ENCODE results near the gene CHST11.

CHST11 gene

GRCh38 chr12:104469523-104469922 lies 12.8 kb downstream of the CHST11 start:
- H3K4me3 ChIP-seq (ENCODE audit: low read length in 2 of 2): no peak overlapping the region
- no peaks in the 10 kb centered on the region for H3K27me3 ChIP-seq (ENCODE audit: control insufficient read depth in 1 of 2, insufficient read depth in 2 of 2, low read length in 2 of 2)
- H3K9me3 ChIP-seq (ENCODE audit: control insufficient read depth in 2 of 2, low read length in 2 of 2): no peaks in the 10 kb centered on the region
- peaks cover 11% of the 10 kb centered on the region for H3K4me1 ChIP-seq (ENCODE audit: control insufficient read depth, insufficient read depth, low read length)
- no peak overlapping the region for H3K9ac ChIP-seq (ENCODE audit: low read length in 2 of 2)
- peaks cover 0 to 2% of the 10 kb centered on the region in 2 donors for H3K36me3 ChIP-seq (ENCODE audit: control insufficient read depth in 2 of 2, insufficient read depth in 2 of 2, low read length in 2 of 2)
- no peak overlapping the region for H3K27ac ChIP-seq (ENCODE audit: low read length)

DNA sequence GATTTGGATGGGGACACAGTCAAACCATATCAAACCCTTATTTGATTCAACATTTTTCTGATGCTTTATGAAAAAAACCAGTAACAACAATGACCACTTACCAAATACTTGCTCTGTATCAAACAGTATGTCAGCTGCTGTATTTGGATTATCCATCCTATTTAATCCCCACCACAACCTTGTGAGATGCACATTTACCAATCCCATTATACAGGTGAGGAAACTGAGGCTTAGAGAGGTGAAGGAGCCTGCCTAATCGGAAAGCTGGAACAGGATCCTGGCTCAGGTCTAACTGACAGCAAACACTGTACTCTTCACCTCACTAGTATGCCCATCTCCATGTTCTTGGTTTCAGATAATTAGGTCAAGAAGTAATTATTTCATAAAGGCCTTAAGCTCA lies 13.8 kb downstream of the CHST11 start:
- Histone ChIP-seq H3K36me3 (ENCODE audit: control insufficient read depth in 2 of 2, insufficient read depth in 2 of 2, low read length in 2 of 2) (peaks cover 0 to 2% of the 10 kb centered on the region in 2 donors), H3K9me3 (ENCODE audit: control insufficient read depth in 2 of 2, low read length in 2 of 2) (no peaks in the 10 kb centered on the region), H3K27me3 (ENCODE audit: control insufficient read depth in 1 of 2, insufficient read depth in 2 of 2, low read length in 2 of 2) (no peaks in the 10 kb centered on the region), H3K4me1 (ENCODE audit: control insufficient read depth, insufficient read depth, low read length) (peaks cover 4% of the 10 kb centered on the region), H3K9ac (ENCODE audit: low read length in 2 of 2) (no peak overlapping the region), H3K27ac (ENCODE audit: low read length) (no peak overlapping the region), H3K4me3 (ENCODE audit: low read length in 2 of 2) (no peak overlapping the region)

- Histone ChIP-seq H3K9ac (ENCODE audit: low read length in 2 of 2) (no peak overlapping the region), H3K4me3 (ENCODE audit: low read length in 2 of 2) (no peak overlapping the region), H3K9me3 (ENCODE audit: control insufficient read depth in 2 of 2, low read length in 2 of 2) (no peaks in the 10 kb centered on the region), H3K36me3 (ENCODE audit: control insufficient read depth in 2 of 2, insufficient read depth in 2 of 2, low read length in 2 of 2) (peaks cover 0 to 2% of the 10 kb centered on the region in 2 donors), H3K27me3 (ENCODE audit: control insufficient read depth in 1 of 2, insufficient read depth in 2 of 2, low read length in 2 of 2) (no peaks in the 10 kb centered on the region), H3K27ac (ENCODE audit: low read length) (no peak overlapping the region), H3K4me1 (ENCODE audit: control insufficient read depth, insufficient read depth, low read length) (peaks cover 4% of the 10 kb centered on the region)
These were observed 14.6 kb downstream of the CHST11 start for GRCh38 chr12:104471336-104471735.

GRCh38 chr12:104472748-104473147 lies 16.0 kb downstream of the CHST11 start:
- H3K27ac ChIP-seq (ENCODE audit: low read length): no peak overlapping the region
- H3K4me3 ChIP-seq (ENCODE audit: low read length in 2 of 2): no peak overlapping the region
- no peak overlapping the region for H3K9ac ChIP-seq (ENCODE audit: low read length in 2 of 2)
- H3K9me3 ChIP-seq (ENCODE audit: control insufficient read depth in 2 of 2, low read length in 2 of 2): no peaks in the 10 kb centered on the region
- peaks cover 0 to 2% of the 10 kb centered on the region in 2 donors for H3K36me3 ChIP-seq (ENCODE audit: control insufficient read depth in 2 of 2, insufficient read depth in 2 of 2, low read length in 2 of 2)
- H3K4me1 ChIP-seq (ENCODE audit: control insufficient read depth, insufficient read depth, low read length): peaks cover 4% of the 10 kb centered on the region
- no peaks in the 10 kb centered on the region for H3K27me3 ChIP-seq (ENCODE audit: control insufficient read depth in 1 of 2, insufficient read depth in 2 of 2, low read length in 2 of 2)

- Histone ChIP-seq H3K9ac (ENCODE audit: low read length in 2 of 2) (no peak overlapping the region), H3K27ac (ENCODE audit: low read length) (no peak overlapping the region)
These were observed 16.7 kb downstream of the CHST11 start for GRCh38 chr12:104473374-104473983.

DNA sequence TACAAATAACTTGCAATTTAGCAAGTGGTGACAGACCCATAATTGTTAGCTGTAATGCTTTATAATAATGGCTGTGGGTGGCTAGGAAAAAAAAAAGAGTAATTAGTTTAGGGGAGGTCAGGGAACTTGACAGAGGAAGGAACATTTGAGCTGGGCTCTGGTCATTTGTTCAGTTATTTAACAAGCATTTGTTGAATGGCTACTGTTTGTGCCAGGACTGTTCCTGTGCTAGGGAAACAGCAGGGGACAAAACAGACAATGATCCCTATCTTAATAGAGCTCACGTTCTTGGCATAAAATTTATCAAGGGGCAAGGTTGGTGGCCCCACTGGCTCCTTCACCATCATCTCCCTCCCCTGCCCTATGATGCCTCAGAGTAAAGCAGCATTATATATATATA lies 18.5 kb downstream of the CHST11 start:
- no peak overlapping the region for H3K27ac ChIP-seq (ENCODE audit: low read length)
- no peaks in the 10 kb centered on the region for H3K9me3 ChIP-seq (ENCODE audit: control insufficient read depth in 2 of 2, low read length in 2 of 2)
- H3K9ac ChIP-seq (ENCODE audit: low read length in 2 of 2): no peak overlapping the region
- no peaks in the 10 kb centered on the region for H3K27me3 ChIP-seq (ENCODE audit: control insufficient read depth in 1 of 2, insufficient read depth in 2 of 2, low read length in 2 of 2)
- no peak overlapping the region for H3K4me3 ChIP-seq (ENCODE audit: low read length in 2 of 2)
- H3K36me3 ChIP-seq (ENCODE audit: control insufficient read depth in 2 of 2, insufficient read depth in 2 of 2, low read length in 2 of 2): peaks cover 0 to 2% of the 10 kb centered on the region in 2 donors
- peaks cover 11% of the 10 kb centered on the region for H3K4me1 ChIP-seq (ENCODE audit: control insufficient read depth, insufficient read depth, low read length)

More at GRCh38 chr12:104473374-104473983, 16.7 kb downstream of the CHST11 start:
- peaks cover 4% of the 10 kb centered on the region for H3K4me1 ChIP-seq (ENCODE audit: control insufficient read depth, insufficient read depth, low read length)
- H3K36me3 ChIP-seq (ENCODE audit: control insufficient read depth in 2 of 2, insufficient read depth in 2 of 2, low read length in 2 of 2): peaks cover 0 to 2% of the 10 kb centered on the region in 2 donors
- no peak overlapping the region for H3K4me3 ChIP-seq (ENCODE audit: low read length in 2 of 2)
- no peaks in the 10 kb centered on the region for H3K9me3 ChIP-seq (ENCODE audit: control insufficient read depth in 2 of 2, low read length in 2 of 2)
- no peaks in the 10 kb centered on the region for H3K27me3 ChIP-seq (ENCODE audit: control insufficient read depth in 1 of 2, insufficient read depth in 2 of 2, low read length in 2 of 2)

GRCh38 chr12:104477510-104478390 lies 21.0 kb downstream of the CHST11 start:
- peaks cover 13% of the 10 kb centered on the region for H3K4me1 ChIP-seq (ENCODE audit: control insufficient read depth, insufficient read depth, low read length)
- H3K9ac ChIP-seq (ENCODE audit: low read length in 2 of 2): no peak overlapping the region
- H3K36me3 ChIP-seq (ENCODE audit: control insufficient read depth in 2 of 2, insufficient read depth in 2 of 2, low read length in 2 of 2): no peaks in the 10 kb centered on the region
- no peaks in the 10 kb centered on the region for H3K27me3 ChIP-seq (ENCODE audit: control insufficient read depth in 1 of 2, insufficient read depth in 2 of 2, low read length in 2 of 2)
- peaks cover 0 to 2% of the 10 kb centered on the region in 2 donors for H3K9me3 ChIP-seq (ENCODE audit: control insufficient read depth in 2 of 2, low read length in 2 of 2)
- H3K4me3 ChIP-seq (ENCODE audit: low read length in 2 of 2): no peak overlapping the region
- no peak overlapping the region for H3K27ac ChIP-seq (ENCODE audit: low read length)

GRCh38 chr12:104478396-104479122 lies 21.8 kb downstream of the CHST11 start:
- H3K9ac ChIP-seq (ENCODE audit: low read length in 2 of 2): no peak overlapping the region
- peaks cover 10% of the 10 kb centered on the region for H3K4me1 ChIP-seq (ENCODE audit: control insufficient read depth, insufficient read depth, low read length)
- H3K4me3 ChIP-seq (ENCODE audit: low read length in 2 of 2): no peak overlapping the region
- no peaks in the 10 kb centered on the region for H3K27me3 ChIP-seq (ENCODE audit: control insufficient read depth in 1 of 2, insufficient read depth in 2 of 2, low read length in 2 of 2)
- H3K27ac ChIP-seq (ENCODE audit: low read length): no peak overlapping the region
- H3K9me3 ChIP-seq (ENCODE audit: control insufficient read depth in 2 of 2, low read length in 2 of 2): peaks cover 0 to 2% of the 10 kb centered on the region in 2 donors
- no peaks in the 10 kb centered on the region for H3K36me3 ChIP-seq (ENCODE audit: control insufficient read depth in 2 of 2, insufficient read depth in 2 of 2, low read length in 2 of 2)

GRCh38 chr12:104479123-104479662 lies 22.4 kb downstream of the CHST11 start:
- H3K27ac ChIP-seq (ENCODE audit: low read length): no peak overlapping the region
- H3K9ac ChIP-seq (ENCODE audit: low read length in 2 of 2): no peak overlapping the region
- H3K4me3 ChIP-seq (ENCODE audit: low read length in 2 of 2): no peak overlapping the region
- peaks cover 0 to 2% of the 10 kb centered on the region in 2 donors for H3K9me3 ChIP-seq (ENCODE audit: control insufficient read depth in 2 of 2, low read length in 2 of 2)
- peaks cover 9% of the 10 kb centered on the region for H3K4me1 ChIP-seq (ENCODE audit: control insufficient read depth, insufficient read depth, low read length)
- H3K36me3 ChIP-seq (ENCODE audit: control insufficient read depth in 2 of 2, insufficient read depth in 2 of 2, low read length in 2 of 2): no peaks in the 10 kb centered on the region
- no peaks in the 10 kb centered on the region for H3K27me3 ChIP-seq (ENCODE audit: control insufficient read depth in 1 of 2, insufficient read depth in 2 of 2, low read length in 2 of 2)

GRCh38 chr12:104480012-104480411 lies 23.3 kb downstream of the CHST11 start:
- Histone ChIP-seq H3K9me3 (ENCODE audit: control insufficient read depth in 2 of 2, low read length in 2 of 2) (peaks cover 0 to 2% of the 10 kb centered on the region in 2 donors), H3K4me3 (ENCODE audit: low read length in 2 of 2) (no peak overlapping the region), H3K27me3 (ENCODE audit: control insufficient read depth in 1 of 2, insufficient read depth in 2 of 2, low read length in 2 of 2) (no peaks in the 10 kb centered on the region), H3K9ac (ENCODE audit: low read length in 2 of 2) (no peak overlapping the region), H3K36me3 (ENCODE audit: control insufficient read depth in 2 of 2, insufficient read depth in 2 of 2, low read length in 2 of 2) (no peaks in the 10 kb centered on the region), H3K27ac (ENCODE audit: low read length) (no peak overlapping the region), H3K4me1 (ENCODE audit: control insufficient read depth, insufficient read depth, low read length) (peaks cover 9% of the 10 kb centered on the region)

All from stomach smooth muscle (tissue), 2 donors.